A673 (cell line): ENCODE results near the gene IQGAP3.

ENCODE experiments used
- CTCF ChIP-seq: fragments of 300-800, 200-600 bp; sonication (generic); conservative IDR thresholded peaks from 2 replicates; pipeline ENCODE4 v1.5.1; 2017; ENCODE audit warnings: low read depth, mild to moderate bottlenecking, antibody characterized with exemption, low read length, moderate library complexity, mixed read lengths
- EZH2 ChIP-seq: fragments of 200-600 bp; sonication (generic); IDR thresholded peaks from 2 replicates; pipeline ENCODE4 v1.6.1; 2017; ENCODE audit warnings: borderline replicate concordance, low read depth, mild to moderate bottlenecking, mixed read lengths, antibody characterized with exemption, low read length; ENCODE audit not compliant: poor library complexity, severe bottlenecking

- TF ChIP-seq CTCF (no peak), EZH2 (no peak)
Observed at GRCh38 chr1:156486421-156487344, 85.7 kb downstream of the IQGAP3 start.
